Small intestine (tissue), 16 donors: ENCODE results near the gene ANKS6. TPM values are rescaled to one million over a fixed set of nuclear protein-coding genes. Genes with fewer than 3 reads are reported as not detected.

Source experiments
- DNase-seq, 2 donors: peaks; one replicate each; pipeline versions ENCODE4 v3.0.0 to v3.0.0-alpha.2; 2013
- FAIRE-seq: peaks from 2 replicates; lab custom pipeline; 2012; peaks lifted over from hg19 to GRCh38; lab: Jason Lieb, UNC
- H3K27ac ChIP-seq, 3 donors: one replicate each; pipeline ENCODE4 v1.5.1; 2013; ENCODE audit warnings: low read length in 2 of 3, mild to moderate bottlenecking in 2 of 3, control low read depth in 1 of 3, inconsistent platforms in 1 of 3, low read depth in 1 of 3, moderate library complexity in 1 of 3
- H3K27me3 ChIP-seq, 3 donors: one replicate each; pipeline ENCODE4 v1.6.1; 2013; ENCODE audit warnings: low read length in 3 of 3, inconsistent platforms in 1 of 3; ENCODE audit not compliant: control insufficient read depth in 3 of 3, insufficient read depth in 3 of 3
- H3K36me3 ChIP-seq, 3 donors: one replicate each; pipeline ENCODE4 v1.6.1; 2013; ENCODE audit warnings: low read length in 3 of 3, inconsistent platforms in 1 of 3, low read depth in 1 of 3, mild to moderate bottlenecking in 1 of 3, moderate library complexity in 1 of 3; ENCODE audit not compliant: control insufficient read depth in 3 of 3, insufficient read depth in 2 of 3
- H3K4me1 ChIP-seq, 3 donors: one replicate each; pipeline ENCODE4 v1.6.1; 2013; ENCODE audit warnings: low read length in 2 of 3, inconsistent platforms in 1 of 3, low read depth in 1 of 3, mild to moderate bottlenecking in 1 of 3, moderate library complexity in 1 of 3; ENCODE audit not compliant: control insufficient read depth in 3 of 3, insufficient read depth in 2 of 3
- H3K4me3 ChIP-seq, 3 donors: one replicate each; pipeline ENCODE4 v1.5.1; 2013; ENCODE audit warnings: low read length in 3 of 3, control low read depth in 1 of 3, inconsistent platforms in 1 of 3, low read depth in 1 of 3, mild to moderate bottlenecking in 1 of 3, moderate library complexity in 1 of 3
- H3K9me3 ChIP-seq, 2 donors: one replicate each; pipeline ENCODE4 v1.6.1; 2013; ENCODE audit warnings: low read depth in 1 of 2, low read length in 1 of 2; ENCODE audit not compliant: control insufficient read depth in 2 of 2, insufficient read depth in 1 of 2
- WGBS, 3 donors: extraction: QIAGEN DNeasy Blood & Tissue Kit; methylation state at CpG; one replicate each; pipeline ENCODE4 v1.1.7; 2013; 5-methylcytosine and 5-hydroxymethylcytosine counted together
- long read RNA-seq, 10 donors: transcript quantifications; one replicate each; lab custom pipeline, GENCODE V29; 2026
- polyA plus RNA-seq, 4 donors: library from polyadenylated mRNA; stranded (reverse) in 3 of 4; unstranded in 1 of 4; fragments of 200-250 nt in 3 of 4; fragments of 120-200 nt in 1 of 4; gene quantifications; one replicate each; pipeline versions ENCODE4 v1.2.1 to v1.2.3, GENCODE V29; 2013
- donor health status: healthy with polysubstance abuse.
- donor health status: control.
- donor health status: control.
- donor health status: Bipolar disorder and iron deficiency.
- donor health status: healthy.

The ANKS6 gene
- polyA plus RNA-seq, result 10 to 100 TPM; 17.3 to 33.3 (median 19.3) TPM
- long read RNA-seq, donor 1, partial matches to known transcripts, result 5 of 5 reads
- long read RNA-seq, donor 1, other reads (novel, unspliced or antisense), result 0 of 5 reads
- long read RNA-seq, donor 2, full-length matches to known transcripts, result 2 of 2 reads
- long read RNA-seq, donor 2, partial matches to known transcripts, result 0 of 2 reads
- long read RNA-seq, donor 2, other reads (novel, unspliced or antisense), result 0 of 2 reads
- long read RNA-seq, donor 3, partial matches to known transcripts, result 16 of 18 reads
- long read RNA-seq, donor 3, other reads (novel, unspliced or antisense), result 0 of 18 reads
- long read RNA-seq, donor 4, result 0 reads
- long read RNA-seq, donor 5, partial matches to known transcripts, result 9 of 9 reads
- long read RNA-seq, donor 5, other reads (novel, unspliced or antisense), result 0 of 9 reads
- long read RNA-seq, donor 6, partial matches to known transcripts, result 0 of 1 reads
- long read RNA-seq, donor 6, other reads (novel, unspliced or antisense), result 0 of 1 reads
- long read RNA-seq, donor 7, partial matches to known transcripts, result 0 of 2 reads
- long read RNA-seq, donor 7, other reads (novel, unspliced or antisense), result 0 of 2 reads
- long read RNA-seq, donor 8, result 0 reads
- long read RNA-seq, donor 9, result 0 reads
- long read RNA-seq, donor 10, full-length matches to known transcripts, result 1 of 8 reads
- long read RNA-seq, donor 10, partial matches to known transcripts, result 7 of 8 reads
- long read RNA-seq, donor 10, other reads (novel, unspliced or antisense), result 0 of 8 reads

DNA sequence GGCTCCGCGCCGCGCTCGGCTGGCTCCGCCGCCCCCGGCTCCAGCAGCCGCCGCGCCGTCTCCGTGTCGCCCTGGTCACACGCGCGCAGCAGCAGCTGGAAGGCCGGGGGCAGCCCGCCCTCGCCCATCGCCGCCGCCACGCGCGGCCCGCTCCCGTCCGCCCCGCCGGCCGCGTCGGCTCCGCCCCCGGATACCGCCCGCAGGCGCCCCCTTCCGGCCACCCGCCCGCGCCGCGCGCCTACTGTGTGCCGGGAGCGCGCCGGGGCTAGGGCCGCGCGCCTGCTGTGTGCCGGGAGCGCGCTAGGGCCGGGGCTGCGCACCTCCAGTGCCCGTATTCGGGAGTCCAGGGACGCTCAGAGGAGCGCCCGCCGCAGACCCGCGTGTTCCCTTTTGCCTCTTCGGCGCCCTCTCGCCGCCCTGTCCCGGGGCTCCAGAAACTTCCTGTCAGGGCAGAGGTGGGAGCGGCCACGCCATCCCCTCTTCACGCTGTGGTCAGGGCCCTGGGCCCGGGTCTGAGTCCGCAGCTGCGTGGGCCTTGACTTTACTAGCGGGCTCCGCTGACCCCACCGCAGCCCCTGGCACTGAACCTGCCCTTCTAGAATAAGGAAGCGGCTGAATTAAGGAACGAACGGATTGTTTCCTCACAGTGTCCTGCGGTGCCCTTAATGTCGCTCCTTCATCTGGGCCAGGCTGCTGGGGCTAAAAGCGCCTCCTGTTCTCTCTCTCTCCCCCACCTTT is at the start of gene ANKS6:
Gene ANKS6, minus strand, starts transcription at position 192 of the 738 bp plus-strand sequence. Its CDS starts 64 bp downstream, at position 128.
- Histone ChIP-seq H3K4me3 (peak within 1 kb of the TSS; percentile 70 to 90 (median 76)), H3K27ac (peak within 1 kb of the TSS in 2 of 3 donors; percentile 60 to 64), H3K9me3 (no peaks in the 10 kb centered on the region), H3K27me3 (peaks cover 0 to 2% (median 0%) of the 10 kb centered on the region in 3 donors), H3K36me3 (peaks cover 0 to 7% (median 0%) of the 10 kb centered on the region in 3 donors), H3K4me1 (peaks cover 0 to 27% (median 2%) of the 10 kb centered on the region in 3 donors)
- DNase-seq (peak; percentile 76 to 92), FAIRE-seq (no peak)
- WGBS, 3 donors, result 4 to 8% (median 5%) methylated on average over 39 to 86 of the region's 86 CpGs

DNA sequence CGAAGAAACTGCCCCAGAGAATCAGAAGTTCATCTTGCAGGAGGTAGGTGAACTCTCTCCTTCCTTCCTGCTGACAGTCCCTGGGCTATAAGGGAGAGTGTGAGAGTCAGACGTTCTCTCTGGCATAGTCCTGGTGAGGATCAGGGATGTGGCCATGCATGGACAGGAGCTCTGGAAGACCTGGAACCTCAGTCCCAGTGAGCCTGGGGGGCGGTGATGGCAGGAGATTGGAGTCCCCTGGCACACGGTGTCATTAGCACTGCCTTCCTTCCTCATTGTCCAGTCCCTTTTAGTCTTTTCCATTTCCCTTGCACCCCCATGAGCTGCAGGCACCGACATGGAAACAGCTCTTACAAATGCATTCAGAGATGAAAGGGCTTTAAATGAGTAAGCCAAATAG is 49.7 kb upstream of the ANKS6 start:
- Histone ChIP-seq H3K9me3 (no peaks in the 10 kb centered on the region), H3K27ac (no peak overlapping the region), H3K4me1 (peaks cover 0 to 10% (median 0%) of the 10 kb centered on the region in 3 donors), H3K27me3 (no peaks in the 10 kb centered on the region), H3K36me3 (peaks cover 0 to 20% (median 9%) of the 10 kb centered on the region in 3 donors), H3K4me3 (no peak overlapping the region)
- FAIRE-seq, result no peak
- DNase-seq, result no peak
- WGBS, 3 donors, result 85 to 99% (median 96%) methylated on average over 5 of the region's 5 CpGs

DNA sequence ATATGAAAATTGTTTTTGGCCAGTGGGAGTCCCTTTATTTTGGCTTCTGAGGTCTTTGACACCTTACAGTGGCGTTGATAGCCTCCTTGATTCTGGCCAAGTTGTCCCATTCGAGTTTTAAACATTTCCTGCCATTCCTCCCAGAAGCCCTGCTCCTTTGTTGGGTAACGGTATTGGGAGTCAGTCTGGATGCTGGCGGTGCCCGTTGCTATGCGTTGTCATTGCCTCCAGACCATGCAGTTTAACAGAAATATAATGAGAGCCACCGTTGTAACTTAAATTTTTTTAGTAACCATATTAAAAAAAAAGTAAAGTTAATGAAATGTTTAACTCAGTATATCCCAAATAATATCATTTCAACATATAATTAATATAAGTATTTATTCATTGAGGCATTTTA is 46.2 kb upstream of the ANKS6 start:
- H3K4me3 ChIP-seq, result no peak overlapping the region

DNA sequence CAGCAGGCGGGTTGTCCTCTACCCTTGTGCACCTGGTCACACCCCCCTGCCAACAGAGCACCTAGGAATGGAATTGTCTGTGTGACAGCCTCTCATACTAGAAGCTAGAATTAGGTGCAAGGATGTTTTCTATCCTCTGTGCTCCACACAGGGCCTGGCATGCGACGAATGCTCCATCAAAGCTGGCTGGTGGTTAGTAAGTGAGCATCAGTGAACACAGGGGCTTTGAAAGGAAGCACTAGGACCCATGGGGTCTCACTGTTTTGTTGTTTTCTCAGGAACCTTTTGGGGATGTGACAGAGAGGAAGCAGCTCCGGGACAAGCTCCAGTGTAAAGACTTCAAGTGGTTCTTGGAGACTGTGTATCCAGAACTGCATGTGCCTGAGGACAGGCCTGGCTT is 43.4 kb upstream of the ANKS6 start:
- Histone ChIP-seq H3K9me3 (no peaks in the 10 kb centered on the region), H3K36me3 (peaks cover 4 to 32% (median 11%) of the 10 kb centered on the region in 3 donors), H3K4me1 (no peaks in the 10 kb centered on the region), H3K4me3 (no peak overlapping the region), H3K27ac (no peak overlapping the region), H3K27me3 (no peaks in the 10 kb centered on the region)
- no peak for FAIRE-seq
- DNase-seq, result no peak
- WGBS, 3 donors, result 64 to 82% (median 68%) methylated on average over 4 of the region's 4 CpGs

More for the DNA sequence above, 46.2 kb upstream of the ANKS6 start:
- Histone ChIP-seq H3K9me3 (no peaks in the 10 kb centered on the region), H3K36me3 (peaks cover 4 to 37% (median 15%) of the 10 kb centered on the region in 3 donors), H3K27me3 (no peaks in the 10 kb centered on the region), H3K4me1 (no peaks in the 10 kb centered on the region), H3K27ac (no peak overlapping the region)
- FAIRE-seq (no peak), DNase-seq (no peak)
- WGBS, 3 donors, result 89 to 91% (median 90%) methylated on average over 7 of the region's 7 CpGs

DNA sequence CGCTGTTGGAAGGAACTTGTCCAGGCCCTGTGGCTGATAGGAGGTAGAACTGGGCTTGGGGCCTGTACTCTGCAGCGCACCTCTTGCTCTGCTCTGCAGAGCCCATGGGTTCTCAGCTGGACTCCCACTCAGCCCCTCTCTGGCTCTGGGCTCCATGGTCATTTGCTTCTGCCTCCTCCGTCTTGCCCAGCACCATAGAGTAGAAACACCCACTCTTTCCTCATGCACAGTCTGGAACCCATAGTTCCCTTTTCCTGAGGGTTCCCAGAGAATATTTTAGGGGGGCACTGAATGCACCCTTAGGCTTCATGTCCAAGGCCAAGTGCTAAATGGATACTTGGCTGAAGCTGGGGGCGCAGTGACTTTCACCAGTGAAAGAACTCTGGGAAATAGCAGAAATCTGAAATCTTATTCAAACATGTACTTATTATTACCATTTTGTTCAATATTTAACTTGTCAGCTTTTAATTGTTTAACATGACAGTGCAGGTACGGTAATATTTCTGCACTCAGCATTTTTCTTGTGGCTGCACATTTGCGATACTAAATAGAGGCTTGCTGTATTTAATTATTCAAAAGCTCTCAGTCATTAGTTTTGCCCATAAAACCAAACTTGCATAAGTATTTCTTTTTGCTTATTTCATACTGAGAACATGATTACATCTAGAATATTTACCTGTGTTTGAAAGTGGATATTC is 42.7 kb upstream of the ANKS6 start:
- 94 to 98% (median 97%) methylated on average over 6 of the region's 6 CpGs for WGBS, 3 donors
- H3K4me3 ChIP-seq, result no peak overlapping the region
- no peak overlapping the region for H3K27ac ChIP-seq
- no peak for DNase-seq
- H3K4me1 ChIP-seq, result no peaks in the 10 kb centered on the region
- peaks cover 4 to 35% (median 8%) of the 10 kb centered on the region in 3 donors for H3K36me3 ChIP-seq
- FAIRE-seq, result no peak
- no peaks in the 10 kb centered on the region for H3K9me3 ChIP-seq
- H3K27me3 ChIP-seq, result no peaks in the 10 kb centered on the region

DNA sequence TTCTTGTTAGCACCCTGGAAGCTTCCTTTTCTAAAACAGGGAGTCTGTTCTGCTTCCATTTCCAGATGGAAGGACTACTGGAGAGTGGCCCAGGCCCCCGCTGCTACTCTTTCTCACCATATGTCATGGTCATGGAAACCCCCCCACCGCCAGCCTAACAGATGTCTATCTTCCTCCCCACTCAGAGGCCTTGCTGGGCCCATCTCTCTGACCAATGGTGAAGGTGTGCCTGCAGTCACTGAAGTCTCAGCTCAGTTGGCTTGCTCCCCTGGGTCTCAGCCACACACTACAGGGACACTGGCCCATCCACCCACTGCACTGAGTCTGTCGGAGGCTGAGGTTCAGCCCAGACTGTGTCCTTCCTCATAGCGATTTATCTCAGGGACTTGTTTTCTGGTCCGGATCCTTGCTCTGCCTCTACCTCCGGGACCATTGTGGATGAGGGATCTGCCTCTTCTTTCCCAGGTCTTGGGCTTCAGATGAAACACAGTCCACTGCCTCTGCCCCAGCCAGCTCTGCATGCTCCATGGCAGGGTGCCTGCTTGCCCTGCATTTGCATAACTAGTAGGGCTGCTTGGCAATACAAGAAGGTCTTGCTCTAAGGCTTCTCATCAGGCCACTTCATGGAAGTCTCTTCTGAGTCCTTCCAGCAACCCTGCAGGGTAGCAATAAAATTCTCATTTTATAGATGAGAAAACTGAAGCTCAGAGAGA is 42.0 kb upstream of the ANKS6 start:
- Histone ChIP-seq H3K4me3 (no peak overlapping the region), H3K4me1 (peaks cover 0 to 1% (median 0%) of the 10 kb centered on the region in 3 donors), H3K9me3 (no peaks in the 10 kb centered on the region), H3K27ac (no peak overlapping the region), H3K27me3 (no peaks in the 10 kb centered on the region), H3K36me3 (peaks cover 4 to 35% (median 8%) of the 10 kb centered on the region in 3 donors)
- WGBS, 3 donors, result 93 to 95% (median 95%) methylated on average over 6 of the region's 6 CpGs
- DNase-seq, result no peak
- FAIRE-seq, result no peak

DNA sequence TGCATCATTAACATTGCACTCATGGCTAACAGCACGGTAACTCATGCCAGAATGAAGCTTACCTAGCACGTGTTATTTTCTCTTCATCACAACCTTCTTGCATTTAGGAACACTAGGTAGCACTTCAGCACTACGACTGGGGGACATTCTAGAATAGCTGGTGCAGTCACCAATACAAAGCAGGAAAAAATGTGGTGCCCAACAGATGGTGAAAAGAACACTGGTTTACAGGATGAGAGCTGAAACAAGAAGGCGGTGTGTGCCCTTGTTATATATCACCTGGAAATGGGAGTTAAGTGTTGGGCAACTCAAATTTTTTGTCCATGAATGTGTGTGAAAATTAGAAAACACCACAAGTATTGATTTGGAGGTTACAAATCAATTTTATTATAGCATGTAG is 41.2 kb upstream of the ANKS6 start:
- WGBS, 3 donors, result 94 to 96% (median 95%) methylated on average over 4 of the region's 4 CpGs
- no peak for DNase-seq
- H3K27me3 ChIP-seq, result no peaks in the 10 kb centered on the region
- H3K27ac ChIP-seq, result no peak overlapping the region
- no peak overlapping the region for H3K4me3 ChIP-seq
- H3K36me3 ChIP-seq, result peaks cover 4 to 40% (median 8%) of the 10 kb centered on the region in 3 donors
- H3K9me3 ChIP-seq, result no peaks in the 10 kb centered on the region
- FAIRE-seq, result no peak
- peaks cover 0 to 6% (median 0%) of the 10 kb centered on the region in 3 donors for H3K4me1 ChIP-seq
